ENCODE measurements around the gene STC2.
"Not testable (repeated sequence)": the region's sequence is repeated elsewhere in the genome, so short reads cannot be mapped to it uniquely, and the experiment has no call there.

STC2 gene, protein sequence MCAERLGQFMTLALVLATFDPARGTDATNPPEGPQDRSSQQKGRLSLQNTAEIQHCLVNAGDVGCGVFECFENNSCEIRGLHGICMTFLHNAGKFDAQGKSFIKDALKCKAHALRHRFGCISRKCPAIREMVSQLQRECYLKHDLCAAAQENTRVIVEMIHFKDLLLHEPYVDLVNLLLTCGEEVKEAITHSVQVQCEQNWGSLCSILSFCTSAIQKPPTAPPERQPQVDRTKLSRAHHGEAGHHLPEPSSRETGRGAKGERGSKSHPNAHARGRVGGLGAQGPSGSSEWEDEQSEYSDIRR

DNA sequence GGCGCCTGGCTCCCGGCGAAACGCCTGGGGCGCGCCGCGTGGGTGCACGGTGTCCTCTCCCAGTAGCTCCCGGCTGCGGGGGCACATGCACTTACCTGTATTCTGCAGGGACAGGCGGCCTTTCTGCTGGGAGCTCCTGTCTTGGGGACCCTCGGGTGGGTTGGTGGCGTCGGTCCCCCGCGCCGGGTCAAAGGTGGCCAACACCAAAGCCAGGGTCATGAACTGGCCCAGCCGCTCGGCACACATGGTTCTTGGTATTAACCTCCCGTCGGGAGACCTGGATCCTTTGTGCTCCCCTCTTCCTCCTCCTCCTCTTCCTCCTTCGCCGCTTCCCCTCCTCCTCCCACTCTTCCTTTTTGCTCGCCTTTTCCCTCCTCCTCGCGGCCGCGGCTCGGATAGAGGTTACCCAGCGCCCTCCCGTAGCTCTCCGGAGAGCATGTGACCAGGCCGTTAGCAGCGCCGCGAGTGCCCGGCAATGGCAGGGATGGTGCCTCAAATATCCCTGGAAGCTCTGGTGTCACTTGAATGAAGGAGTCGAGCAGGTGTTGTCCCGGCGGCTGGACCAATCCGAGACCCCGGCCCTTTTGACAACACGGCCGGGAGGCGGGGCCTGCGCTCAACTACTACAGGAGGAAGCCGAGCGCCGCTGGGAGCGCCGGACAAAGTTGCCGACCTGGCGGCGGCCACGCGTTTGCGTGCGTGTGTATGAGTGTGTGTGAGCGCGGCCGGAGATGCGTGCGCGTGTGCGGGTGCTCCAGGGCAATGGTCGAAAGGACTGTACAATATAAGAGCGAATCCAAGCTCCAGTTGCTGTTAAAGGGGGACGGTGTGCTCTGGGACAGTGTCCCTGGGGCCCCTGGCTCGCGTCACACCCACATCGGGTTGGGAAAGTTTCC is at the start of gene STC2:
TSS of gene STC2 (minus strand) at position 467 of the 896 bp plus-strand sequence. CDS start at position 246, 221 bp downstream.
- FAIRE-seq: no peak

DNA sequence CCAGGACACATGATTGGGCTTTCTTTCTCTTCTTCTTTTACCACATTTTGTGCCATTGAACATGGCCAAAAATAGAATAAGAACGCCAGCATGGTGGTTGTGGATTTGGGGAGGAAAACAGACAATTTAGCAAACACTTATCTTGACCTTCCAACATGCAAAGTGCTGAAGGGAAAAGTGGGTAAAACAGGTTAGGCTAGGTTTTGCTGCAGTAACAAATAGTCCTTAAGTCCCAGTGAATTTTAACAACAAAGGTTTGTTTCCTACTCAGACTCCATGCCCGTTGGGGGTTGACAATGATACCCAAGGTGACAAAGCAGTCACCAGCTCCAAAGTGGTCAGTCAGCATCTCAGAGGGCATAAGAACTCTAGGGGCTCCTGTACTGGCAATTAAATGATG is 43.2 kb upstream of the STC2 start:
- no peak for FAIRE-seq

DNA sequence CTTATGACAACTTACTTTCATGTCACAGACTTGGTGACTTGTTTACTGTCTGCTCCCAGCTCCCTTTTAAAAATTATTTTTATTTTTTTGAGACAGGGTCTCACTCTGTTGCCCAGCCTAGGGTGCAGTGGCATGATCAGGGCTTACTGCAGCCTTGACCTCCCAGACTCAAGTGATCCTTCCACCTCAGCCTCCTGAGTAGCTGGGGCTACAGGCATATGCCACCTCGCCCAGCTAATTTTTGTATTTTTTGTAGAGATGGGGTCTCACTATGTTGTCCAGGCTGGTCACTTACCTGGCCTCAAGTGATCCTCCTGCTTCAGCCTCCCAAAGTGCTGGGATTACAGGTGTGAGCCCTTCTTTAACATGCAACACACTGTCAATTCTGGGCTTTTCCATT is 35.2 kb upstream of the STC2 start:
- not testable (repeated sequence) for FAIRE-seq

DNA sequence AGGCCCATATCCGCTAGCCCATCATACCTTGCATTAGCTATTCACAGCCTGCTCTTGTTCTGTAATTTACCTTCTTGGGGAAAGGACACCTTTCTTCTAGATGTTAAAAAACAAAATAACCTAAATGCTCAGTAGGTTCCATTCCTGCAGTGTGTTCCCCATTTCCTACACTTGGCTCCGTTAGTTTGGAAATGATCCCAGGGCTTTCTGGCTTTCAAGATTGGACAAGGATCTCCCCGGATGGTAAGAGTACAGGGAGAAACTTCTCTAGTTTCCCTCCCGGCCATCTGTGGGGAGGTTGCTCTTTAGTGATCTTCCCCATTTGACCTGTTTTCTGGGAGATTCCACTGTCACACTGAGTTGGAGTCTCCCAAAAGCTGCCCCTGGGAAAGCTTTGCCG is 27.3 kb upstream of the STC2 start:
- FAIRE-seq: no peak

DNA sequence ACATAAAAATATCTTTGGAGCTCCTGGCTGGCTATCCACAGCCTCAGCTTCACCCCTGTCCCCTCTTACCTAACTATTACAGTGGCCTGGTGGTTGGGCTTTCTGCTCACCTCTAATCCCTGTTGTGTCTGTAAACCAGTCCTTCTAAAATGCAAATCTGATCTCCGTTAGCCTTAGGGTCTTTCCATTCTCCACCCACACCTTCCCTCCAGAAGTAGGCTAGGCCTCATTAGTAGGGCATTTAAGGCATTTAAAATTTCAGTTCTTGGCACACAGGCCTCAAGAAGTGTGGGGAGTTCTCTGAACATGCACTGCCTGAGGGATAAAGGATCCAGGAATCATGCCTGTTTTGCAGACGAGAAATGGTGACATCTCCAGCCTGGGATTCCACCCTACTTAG is 26.4 kb upstream of the STC2 start:
- FAIRE-seq: no peak

DNA sequence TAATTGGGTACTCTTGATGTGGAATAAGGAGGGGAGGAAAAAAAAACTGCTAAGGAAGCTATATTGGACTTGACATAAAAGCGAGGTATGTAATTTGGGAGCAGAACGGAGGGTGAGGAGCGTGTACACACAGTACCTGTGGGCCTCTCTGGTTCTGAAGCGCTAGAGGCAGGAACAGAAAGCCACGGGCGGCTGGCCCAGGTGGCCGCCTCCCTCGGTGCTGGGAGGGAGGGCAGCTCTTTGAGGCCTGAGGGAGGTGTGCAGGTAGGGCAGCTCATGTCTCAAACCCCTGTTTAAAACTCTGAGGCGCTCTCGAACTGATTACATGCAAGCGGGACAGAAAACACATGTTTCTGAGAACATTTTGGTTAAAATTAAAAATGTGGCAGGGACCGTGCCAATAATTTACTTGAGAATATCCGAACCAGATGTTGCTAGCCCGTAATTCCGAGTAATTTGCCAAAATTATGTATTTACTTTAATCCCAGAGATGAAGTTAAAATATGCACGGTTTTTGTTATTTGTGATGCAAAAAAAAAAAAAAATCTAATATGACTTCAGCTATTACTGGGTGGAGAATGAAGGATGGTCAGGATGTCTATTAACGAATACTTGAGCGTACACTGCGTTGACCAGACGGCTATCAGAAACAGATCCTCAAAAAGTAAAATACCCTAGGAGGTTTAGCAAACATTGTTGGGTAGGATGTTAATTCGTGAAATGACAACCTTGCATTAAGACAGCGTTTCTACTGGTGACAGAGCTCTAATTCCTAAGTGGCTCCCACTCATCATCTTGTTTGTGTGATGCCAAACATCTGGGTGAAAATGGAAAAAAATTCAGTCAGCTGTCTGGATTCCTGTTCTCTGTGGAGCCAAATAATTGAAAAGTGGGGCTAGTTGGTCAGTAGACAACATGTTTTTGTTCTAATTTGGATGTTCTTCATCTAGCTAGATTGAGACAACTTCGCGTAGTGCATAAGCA is 24.4 kb upstream of the STC2 start:
- FAIRE-seq: no peak

DNA sequence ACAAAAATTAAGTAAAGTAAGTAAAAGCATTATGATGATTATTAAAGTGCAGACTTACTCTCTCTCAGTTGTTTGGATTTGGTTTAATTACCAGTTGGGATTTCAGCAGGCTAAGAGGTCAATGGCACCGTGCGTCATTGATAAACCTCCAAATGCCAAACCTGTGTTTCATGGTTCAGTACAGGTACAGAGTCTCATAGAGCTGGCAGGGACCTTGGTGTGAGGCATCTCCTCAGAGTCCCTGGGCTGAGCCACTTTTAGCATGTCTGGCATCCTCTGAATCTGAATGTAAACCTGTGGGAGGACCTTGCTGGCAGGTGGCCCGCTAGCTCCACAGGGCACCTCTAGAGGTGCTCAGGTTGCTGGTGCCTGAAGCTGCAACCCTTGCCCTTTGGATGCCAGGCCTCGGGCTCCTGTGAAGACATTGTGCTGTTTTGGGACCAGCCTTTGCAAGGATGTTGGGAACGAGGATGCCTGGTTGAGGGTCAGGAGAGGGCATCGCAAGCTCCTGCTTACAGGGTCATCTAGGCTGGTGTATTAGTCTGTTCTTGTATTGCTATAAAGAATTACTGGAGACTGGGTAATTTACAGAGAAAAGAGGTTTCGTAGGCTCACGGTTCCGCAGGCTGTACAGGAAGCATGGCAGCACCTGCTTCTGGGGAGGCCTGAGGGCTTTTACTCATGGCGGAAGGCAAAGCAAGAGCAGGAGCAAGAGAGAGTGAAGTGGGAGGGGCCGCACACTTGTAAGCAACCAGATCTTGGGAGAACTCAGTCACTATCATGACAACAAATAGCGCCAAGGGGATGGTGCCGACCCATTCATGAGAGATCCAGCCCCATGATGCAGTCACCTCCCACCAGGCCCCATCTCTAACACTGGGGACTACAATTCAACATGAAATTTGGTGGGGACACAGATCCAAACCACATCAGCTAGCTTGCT is 14.9 kb upstream of the STC2 start:
- no peak for FAIRE-seq

DNA sequence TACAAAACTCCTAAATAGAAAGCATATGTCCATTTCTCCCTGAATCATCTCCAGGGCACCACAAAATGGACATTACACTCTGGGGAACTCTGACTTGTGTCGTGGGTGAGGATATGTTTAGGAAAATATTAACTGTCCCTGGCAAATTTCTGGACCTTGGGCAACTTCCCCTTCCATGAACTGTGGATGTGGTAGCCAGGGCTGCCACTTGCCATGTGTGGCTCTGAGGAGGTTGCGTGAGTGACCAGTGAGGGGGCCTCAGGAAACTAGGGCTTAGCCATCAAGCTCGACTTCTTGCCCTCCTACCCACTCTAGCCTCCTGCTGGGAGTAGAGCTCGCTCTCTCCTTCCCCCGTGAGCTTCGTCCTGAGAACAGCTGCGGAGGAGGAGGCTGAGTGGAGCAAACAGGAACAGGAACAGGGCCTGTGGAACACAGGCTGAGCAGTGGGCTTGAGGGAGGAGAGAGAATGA is 13.8 kb upstream of the STC2 start:
- FAIRE-seq: no peak

DNA sequence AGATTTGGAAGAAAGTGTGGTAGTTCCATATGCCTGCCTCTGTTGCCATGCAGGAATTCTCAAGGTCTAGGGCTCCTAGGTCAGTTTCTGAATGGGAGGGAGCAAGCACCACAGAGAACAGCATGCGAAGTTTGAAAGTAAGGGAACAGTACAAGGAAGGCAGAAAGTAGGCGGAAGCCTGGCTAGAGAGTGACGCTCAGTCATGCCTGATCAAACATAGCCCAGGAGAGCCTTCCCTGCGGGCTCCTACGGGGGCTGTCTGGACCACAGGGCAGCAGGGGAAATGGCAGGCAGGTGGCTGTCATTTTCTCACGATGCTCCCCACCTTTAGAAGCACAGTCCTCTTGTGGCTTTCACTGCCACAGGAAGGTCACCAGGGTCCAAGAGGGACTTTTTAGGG is 12.8 kb upstream of the STC2 start:
- FAIRE-seq: no peak

DNA sequence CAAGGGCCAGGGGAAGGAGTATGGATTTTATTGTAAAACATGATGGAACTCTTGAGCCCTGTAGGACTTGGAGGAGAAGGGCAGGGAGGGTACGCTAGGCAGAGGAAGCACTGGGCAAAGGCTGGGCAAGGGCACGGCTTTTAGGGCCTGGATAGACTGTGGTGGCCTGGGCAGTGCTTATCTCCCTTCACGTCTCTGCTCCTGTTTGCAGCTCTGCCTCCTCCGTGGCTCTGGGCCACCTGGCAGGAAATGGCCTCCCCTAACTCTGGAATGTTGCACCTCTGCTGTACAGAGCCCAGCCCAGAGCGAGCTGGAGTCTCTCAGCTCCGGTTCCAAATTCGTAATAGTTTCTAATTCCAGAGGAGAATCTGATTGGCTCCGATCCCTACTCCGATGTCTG is 12.2 kb upstream of the STC2 start:
- FAIRE-seq: no peak

DNA sequence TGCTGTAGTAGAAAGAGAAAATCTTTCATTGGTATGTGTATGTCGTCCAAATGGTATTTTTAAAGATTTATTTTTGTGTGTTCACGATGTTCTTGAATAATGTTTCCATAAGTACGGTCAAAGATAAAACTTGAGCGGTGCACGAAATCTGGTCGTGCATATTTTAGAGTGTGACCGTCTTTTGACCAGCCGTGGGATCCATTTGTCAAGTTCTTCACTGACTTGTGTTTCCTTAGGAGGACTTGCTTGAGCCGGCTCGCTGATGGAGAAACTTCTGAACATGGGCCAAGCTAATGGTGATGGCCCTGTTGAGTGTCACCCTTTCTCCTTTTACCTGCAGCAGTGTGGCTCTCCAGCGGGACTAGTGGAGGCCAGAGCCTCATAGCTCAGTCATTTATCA is 11.1 kb upstream of the STC2 start:
- FAIRE-seq: no peak

DNA sequence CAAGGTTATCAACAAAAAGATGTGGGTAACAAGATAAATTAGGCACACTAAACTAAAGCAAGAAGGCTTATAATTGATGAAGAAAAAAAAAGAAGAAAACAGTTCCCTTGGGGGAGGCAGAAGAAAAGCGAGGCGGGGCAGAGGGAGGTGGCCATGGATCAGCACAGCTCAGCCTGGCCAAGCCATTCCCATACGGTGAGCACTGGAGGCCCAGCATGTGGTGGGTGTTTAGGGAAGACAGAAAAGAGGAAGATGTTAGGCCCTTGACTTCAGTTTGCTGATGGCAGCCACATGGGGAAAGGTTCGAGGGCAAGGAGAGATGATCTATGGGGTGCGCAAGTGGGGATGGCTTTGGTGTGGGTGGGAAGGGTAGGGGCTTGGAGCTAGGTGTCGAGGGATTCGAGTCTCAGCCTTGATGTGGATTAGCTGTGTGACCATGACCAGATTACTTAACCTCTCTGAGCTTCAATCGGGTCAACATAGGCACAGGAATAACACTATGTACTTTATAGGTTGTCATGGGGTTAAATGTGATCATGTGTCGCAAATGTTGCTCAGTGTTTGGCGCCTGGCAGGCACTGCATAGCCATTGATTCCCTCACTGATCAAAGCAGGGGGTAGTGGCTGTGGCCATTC is 10.3 kb upstream of the STC2 start:
- FAIRE-seq: no peak

DNA sequence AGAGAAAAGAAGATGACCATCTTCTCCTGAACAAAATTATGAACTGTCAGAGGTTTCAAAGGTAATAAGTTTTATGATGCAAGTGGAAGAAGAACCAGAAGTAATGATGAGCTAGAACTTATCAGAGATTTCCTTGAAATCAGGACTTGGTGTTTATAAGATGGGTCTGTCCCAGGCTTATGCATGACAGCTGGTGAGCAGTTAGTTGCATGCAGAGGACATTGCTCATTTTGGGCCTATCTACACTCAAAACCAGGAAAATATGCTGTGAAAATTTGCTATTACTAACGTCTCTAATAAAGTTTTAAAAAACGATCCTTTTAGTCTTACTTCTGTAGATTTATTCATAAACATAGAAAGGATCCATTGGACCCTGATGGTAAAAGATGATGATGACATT is 6.6 kb upstream of the STC2 start:
- no peak for FAIRE-seq

DNA sequence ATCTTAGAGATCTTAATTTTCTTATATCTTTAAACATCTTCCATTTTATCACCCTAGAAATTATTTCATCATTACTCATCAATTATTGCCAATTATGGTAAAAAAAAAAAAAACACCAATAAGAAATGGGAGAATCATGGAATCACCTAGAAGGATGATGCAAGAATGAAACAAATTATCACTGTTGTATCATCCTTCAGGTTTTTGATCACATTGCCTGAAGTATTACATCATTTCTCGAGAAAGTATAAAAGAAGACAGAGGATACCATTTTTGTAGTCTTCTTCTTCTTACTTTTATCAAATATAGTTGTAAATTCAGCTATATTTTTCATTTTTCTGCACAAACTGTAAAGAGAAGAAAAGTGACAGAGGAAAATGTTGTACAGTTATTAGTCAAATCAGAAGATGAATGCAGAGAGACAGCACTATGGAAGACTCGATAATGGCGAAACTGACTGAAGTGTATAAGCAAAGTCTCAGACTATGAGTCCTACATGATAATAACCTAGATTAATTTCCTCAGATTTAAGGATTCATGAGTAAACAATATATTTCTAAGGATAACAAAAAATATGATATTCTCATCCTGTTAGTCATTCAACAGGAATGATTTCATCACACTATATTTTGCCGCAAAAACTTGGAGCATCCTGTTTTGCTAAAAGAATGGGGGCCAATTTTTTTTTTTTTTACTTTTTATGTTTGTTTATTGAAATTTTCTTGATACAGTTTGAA is 5.9 kb upstream of the STC2 start:
- no peak for FAIRE-seq

DNA sequence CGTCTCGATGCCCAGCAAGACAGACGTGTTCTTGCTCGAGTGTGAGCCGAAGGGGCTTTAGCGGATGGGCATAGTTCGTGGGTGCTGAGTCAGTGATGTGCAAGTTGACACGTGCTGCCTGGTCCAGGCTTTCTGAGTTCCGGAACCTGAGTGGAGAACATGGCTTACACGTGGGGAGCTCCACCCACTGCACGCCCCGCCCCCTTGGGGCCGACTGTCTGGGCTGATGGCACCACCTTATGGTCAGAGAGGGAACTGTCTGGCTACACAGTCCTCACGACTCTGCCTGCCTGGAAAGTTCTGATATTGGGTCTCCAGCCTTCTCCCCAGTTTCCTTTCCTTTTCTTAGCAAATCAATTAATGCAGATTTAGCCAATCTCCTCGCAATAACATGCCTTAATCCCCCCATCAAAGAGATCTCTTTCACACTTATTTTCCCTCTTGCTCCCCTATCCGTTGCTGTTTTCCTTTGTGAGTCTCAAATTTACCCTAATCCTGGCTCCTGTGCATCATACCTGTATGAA is 3.8 kb upstream of the STC2 start:
- no peak for FAIRE-seq

DNA sequence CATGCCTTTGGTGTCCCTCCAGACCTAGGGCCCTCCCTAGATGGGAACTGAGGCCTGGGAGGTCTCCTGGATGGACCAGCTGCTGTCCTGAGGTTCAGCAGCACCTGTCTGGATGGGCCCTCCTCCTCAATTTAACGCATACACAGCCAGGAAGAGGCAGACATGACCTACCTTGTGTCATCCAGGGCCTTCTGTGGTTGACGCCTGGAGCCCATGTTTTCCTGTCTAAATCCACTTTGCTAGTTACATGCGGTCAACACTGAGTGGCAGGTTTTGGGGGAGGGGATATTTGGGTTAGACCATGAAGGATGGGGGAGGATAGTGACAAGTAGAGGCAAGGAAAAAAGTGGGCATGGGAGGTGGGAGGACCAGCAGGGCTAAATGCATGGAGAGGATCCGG is 3.1 kb upstream of the STC2 start:
- FAIRE-seq: no peak

DNA sequence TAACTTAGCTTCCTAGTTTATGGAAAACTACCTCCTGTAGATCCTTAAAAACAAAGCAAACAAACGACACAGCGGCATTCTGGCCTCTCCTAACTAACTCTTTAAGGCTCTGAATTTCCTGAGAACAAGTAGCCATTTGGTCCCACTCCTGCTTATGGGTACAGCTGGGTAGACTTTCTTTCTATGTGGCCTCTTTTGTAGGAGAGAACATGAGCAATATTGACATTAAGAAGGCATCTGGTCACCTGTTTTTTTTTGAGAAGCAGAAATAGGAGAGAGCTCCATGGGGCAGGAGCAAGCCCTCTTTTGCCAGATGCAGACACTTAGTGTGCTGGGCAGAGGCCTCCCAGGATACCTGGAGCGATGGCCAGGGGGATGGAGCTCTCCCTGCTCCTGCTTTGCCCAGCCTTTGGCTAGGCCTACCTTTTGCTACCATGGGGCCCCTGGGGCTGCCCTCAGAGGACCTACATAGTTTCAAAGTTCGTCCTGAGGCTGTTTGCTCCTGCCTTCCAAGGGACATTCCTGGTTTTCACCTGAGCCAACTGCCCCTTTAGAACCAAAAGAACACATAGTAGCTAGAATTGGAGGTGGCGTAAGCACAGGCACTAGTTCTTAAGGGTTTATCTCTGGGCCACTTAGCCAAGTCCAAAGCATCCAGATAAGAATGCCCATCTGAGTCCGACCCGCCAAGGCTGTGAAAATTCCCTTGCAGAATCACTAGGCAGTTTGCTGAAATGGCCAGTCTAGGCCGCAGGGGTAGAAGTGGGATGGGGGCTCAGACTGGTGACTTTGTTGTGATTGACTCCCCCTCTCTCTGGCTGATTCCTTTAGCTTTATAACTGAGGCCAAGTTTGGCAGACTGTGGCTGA is 2.4 kb upstream of the STC2 start:
- FAIRE-seq: no peak

DNA sequence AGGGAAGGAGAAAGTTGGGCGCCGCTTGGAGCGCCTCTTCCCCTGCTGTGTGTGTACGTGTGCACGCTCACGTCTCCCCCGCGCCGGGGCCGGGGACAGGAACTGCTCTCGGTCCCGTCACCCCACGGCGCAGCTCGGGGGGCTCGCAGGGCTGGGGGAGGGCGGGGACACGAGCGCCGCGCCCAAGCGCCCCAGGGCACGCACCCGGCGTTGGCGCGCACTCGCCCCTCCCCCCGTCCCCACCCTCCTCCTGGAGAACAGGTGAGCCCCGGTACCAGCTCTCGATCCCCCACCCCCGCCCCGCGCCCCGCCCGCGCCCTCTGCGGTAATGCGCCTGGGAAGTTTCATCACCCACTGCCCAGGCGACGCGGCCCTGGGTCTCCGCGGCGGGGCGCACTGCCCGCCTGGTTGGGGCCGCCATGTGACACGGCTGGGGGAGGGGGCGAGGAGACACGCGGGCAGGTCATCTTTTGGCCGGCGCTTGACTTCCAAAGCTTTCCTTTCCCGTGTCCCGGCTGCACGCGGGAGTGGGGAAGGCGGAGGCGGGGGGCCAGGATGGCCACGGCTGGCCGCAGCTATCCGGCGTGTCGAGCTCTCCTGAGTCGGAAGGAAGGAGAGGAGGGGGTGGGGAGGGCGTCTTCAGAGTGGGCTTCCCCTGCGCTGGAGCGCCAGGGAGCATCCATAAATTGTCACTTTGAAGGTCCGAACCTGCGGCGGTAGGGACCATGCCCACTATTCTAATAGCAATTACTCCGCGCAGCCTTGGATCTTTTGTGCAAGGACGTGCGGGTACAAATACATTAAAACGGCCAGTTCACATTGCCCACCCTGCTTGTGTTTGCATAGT is 1.5 kb upstream of the STC2 start:
- no peak for FAIRE-seq

Data from islet of Langerhans (tissue), 1 donor.